GM18867 (cell line): ENCODE measurements around the gene CD160.
"Not testable (repeated sequence)": the region's sequence is repeated elsewhere in the genome, so short reads cannot be mapped to it uniquely, and the experiment has no call there.

Experiments
- ATAC-seq: cut with Tn5 transposase; IDR thresholded peaks from one replicate; pipeline ENCODE4 v1.9.1; 2021; ENCODE audit warnings: mild to moderate bottlenecking, moderate library complexity; ENCODE audit not compliant: unreplicated experiment

CD160 gene

GRCh38 chr1:145719230-145720079 is at the start of gene CD160:
CD160 (plus strand) TSS chr1:145719499; CDS start chr1:145728328, 8,829 bp downstream.
- ATAC-seq = peak; percentile 66

- ATAC-seq = not testable (repeated sequence)
Measured at GRCh38 chr1:145670995-145671745, 48.1 kb upstream of the CD160 start.

- not testable (repeated sequence) for ATAC-seq
Measured at GRCh38 chr1:145673217-145673616, 46.1 kb upstream of the CD160 start.

GRCh38 chr1:145684858-145685257 is 34.4 kb upstream of the CD160 start:
- ATAC-seq = not testable (repeated sequence)

GRCh38 chr1:145686078-145686477 is 33.2 kb upstream of the CD160 start:
- not testable (repeated sequence) for ATAC-seq

- no peak for ATAC-seq
Measured at GRCh38 chr1:145688328-145688727, 31.0 kb upstream of the CD160 start.

GRCh38 chr1:145688924-145689323 is 30.4 kb upstream of the CD160 start:
- ATAC-seq = no peak

- no peak for ATAC-seq
Measured at GRCh38 chr1:145689922-145690321, 29.4 kb upstream of the CD160 start.

GRCh38 chr1:145690587-145691558 is 28.4 kb upstream of the CD160 start:
- peak; percentile 90 for ATAC-seq

- no peak for ATAC-seq
Measured at GRCh38 chr1:145692785-145693443, 26.4 kb upstream of the CD160 start.

GRCh38 chr1:145695821-145696629 is 23.3 kb upstream of the CD160 start:
- no peak for ATAC-seq

- ATAC-seq = no peak
Measured at GRCh38 chr1:145696630-145696960, 22.7 kb upstream of the CD160 start.

GRCh38 chr1:145701306-145701862 is 17.9 kb upstream of the CD160 start:
- ATAC-seq = no peak

- ATAC-seq = no peak
Measured at GRCh38 chr1:145702052-145702451, 17.2 kb upstream of the CD160 start.

GRCh38 chr1:145702826-145703225 is 16.5 kb upstream of the CD160 start:
- no peak for ATAC-seq

- ATAC-seq = no peak
Measured at GRCh38 chr1:145705622-145706021, 13.7 kb upstream of the CD160 start.

GRCh38 chr1:145706086-145706664 is 13.1 kb upstream of the CD160 start:
- ATAC-seq = no peak

- no peak for ATAC-seq
Measured at GRCh38 chr1:145707183-145707867, 12.0 kb upstream of the CD160 start, which contains the start of gene PDZK1. PDZK1 (minus strand) TSS chr1:145707368; CDS start chr1:145688021, 19,347 bp downstream.
